HG02678 (cell line): ENCODE measurements around the gene VEGFA.

ENCODE experiments used
- ATAC-seq: cut with Tn5 transposase; IDR thresholded peaks from one replicate; pipeline ENCODE4 v1.9.1; 2021; ENCODE audit warnings: mild to moderate bottlenecking, moderate library complexity; ENCODE audit not compliant: unreplicated experiment

VEGFA gene

DNA sequence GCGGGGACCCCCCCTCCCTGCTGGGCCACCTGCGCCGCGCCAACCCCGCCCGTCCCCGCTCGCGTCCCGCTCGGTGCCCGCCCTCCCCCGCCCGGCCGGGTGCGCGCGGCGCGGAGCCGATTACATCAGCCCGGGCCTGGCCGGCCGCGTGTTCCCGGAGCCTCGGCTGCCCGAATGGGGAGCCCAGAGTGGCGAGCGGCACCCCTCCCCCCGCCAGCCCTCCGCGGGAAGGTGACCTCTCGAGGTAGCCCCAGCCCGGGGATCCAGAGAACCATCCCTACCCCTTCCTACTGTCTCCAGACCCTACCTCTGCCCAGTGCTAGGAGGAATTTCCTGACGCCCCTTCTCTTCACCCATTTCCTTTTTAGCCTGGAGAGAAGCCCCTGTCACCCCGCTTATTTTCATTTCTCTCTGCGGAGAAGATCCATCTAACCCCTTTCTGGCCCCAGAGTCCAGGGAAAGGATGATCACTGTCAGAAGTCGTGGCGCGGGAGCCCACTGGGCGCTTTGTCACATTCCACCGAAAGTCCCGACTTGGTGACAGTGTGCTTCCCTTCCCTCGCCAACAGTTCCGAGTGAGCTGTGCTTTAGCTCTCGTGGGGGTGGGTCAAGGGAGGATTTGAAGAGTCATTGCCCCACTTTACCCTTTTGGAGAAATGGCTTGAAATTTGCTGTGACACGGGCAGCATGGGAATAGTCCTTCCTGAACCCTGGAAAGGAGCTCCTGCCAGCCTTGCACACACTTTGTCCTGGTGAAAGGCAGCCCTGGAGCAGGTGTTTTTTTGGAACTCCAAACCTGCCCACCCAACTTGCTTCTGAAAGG, 2.1 kb downstream of the VEGFA start:
- peak; percentile 22 for ATAC-seq

DNA sequence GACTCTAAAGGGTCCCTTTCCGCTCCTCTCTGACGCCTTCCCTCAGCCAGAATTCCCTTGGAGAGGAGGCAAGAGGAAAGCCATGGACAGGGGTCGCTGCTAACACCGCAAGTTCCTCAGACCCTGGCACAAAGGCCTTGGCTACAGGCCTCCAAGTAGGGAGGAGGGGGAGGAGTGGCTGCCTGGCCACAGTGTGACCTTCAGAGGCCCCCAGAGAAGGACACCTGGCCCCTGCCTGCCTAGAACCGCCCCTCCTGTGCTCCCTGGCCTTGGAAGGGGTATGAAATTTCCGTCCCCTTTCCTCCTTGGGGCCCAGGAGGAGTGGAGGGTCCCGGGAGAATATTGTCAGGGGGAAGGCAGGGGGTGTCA, 2.7 kb downstream of the VEGFA start:
- ATAC-seq, result no peak

DNA sequence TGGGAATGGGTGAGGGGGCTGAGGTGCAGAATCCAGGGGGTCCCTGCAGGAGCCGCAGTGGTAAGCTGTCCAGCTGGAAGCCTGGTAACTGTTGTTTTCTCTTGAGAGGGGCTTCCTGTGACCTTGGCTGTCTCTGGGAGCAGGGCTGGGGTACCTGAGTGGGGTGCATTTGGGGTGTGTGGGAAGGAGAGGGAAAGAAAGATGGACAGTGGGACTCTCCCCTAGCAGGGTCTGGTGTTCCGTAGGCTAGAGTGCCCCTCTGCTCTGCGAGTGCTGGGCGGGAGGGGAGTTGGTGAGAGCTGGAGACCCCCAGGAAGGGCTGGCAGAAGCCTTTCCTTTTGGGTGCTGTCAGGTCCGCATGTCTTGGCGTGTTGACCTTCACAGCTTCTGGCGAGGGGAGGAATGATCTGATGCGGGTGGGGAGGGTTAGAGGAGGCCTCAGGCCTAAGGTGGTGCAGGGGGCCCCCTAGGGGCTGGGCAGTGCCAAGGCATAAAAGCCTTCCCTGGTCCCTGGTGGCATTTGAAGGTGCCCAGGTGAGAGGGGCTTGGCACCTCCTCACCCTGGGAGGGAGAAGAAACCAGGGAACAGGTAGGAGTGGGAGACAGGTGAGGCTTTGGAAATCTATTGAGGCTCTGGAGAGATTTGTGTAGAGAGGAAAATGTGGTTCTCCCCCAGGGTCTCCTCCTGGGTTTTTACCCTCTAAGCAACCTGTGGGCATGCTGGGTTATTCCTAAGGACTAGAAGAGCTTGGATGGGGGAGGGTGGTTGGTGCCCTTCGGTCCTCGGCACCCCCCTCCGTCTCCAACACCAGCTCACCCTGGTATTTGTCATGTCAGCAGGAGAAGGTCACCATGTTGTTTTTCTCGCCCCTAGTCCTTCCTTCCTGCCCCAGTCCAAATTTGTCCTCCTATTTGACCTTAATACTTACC, 3.3 kb downstream of the VEGFA start:
- ATAC-seq, result no peak

DNA sequence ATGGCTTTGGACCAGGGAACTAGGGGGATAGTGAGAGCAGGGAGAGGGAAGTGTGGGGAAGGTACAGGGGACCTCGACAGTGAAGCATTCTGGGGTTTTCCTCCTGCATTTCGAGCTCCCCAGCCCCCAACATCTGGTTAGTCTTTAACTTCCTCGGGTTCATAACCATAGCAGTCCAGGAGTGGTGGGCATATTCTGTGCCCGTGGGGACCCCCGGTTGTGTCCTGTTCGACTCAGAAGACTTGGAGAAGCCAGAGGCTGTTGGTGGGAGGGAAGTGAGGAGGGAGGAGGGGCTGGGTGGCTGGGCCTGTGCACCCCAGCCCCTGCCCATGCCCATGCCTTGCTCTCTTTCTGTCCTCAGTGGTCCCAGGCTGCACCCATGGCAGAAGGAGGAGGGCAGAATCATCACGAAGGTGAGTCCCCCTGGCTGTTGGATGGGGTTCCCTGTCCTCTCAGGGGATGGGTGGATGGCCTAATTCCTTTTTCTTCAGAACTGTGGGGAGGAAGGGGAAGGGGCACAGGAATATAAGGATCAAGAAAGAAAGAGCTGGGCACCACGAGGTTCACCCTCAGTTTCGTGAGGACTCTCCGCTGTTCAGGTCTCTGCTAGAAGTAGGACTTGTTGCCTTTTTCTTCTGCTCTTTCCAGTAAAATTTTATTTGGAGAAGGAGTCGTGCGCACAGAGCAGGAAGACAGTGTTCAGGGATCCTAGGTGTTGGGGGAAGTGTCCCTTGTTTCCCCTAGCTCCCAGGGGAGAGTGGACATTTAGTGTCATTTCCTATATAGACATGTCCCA, 4.2 kb downstream of the VEGFA start:
- ATAC-seq, result no peak

DNA sequence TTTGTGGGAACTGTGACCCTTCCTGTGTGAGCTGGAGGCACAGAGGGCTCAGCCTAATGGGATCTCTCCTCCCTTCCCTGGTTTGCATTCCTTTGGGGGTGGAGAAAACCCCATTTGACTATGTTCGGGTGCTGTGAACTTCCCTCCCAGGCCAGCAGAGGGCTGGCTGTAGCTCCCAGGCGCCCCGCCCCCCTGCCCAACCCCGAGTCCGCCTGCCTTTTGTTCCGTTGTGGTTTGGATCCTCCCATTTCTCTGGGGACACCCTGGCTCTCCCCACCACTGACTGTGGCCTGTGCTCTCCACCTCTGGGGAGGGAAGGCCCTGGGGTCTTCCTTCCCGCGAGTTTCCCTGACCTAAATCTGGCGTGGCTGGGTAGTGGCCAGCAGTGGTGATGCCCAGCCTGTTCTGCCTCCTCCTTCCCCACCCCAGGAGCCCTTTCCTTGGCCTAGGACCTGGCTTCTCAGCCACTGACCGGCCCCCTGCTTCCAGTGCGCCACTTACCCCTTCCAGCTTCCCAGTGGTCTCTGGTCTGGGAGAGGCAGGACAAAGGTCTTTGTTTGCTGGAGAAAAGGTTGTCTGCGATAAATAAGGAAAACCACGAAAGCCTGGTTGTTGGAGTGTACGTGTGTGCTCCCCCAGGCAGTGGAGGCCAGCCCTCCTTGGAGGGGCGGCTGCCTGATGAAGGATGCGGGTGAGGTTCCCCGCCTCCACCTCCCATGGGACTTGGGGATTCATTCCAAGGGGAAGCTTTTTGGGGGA, 4.9 kb downstream of the VEGFA start:
- no peak for ATAC-seq

DNA sequence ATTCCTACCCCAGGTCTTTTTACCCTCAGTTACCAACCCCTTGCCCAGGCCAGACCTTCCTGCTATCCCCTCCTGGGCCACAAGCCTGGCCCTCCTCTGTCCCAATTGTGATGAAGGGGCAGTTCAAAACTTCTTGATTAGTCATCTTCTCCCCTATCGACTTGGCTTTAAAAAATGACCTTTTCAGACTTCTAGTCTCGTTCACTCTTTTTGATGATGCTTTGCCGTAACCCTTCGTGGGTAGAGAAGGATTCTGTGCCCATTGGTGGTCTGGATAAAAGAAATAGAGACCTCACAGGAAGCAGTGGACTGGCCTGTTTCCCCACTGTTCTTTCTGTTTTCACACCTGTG, 5.5 kb downstream of the VEGFA start:
- ATAC-seq, result no peak

DNA sequence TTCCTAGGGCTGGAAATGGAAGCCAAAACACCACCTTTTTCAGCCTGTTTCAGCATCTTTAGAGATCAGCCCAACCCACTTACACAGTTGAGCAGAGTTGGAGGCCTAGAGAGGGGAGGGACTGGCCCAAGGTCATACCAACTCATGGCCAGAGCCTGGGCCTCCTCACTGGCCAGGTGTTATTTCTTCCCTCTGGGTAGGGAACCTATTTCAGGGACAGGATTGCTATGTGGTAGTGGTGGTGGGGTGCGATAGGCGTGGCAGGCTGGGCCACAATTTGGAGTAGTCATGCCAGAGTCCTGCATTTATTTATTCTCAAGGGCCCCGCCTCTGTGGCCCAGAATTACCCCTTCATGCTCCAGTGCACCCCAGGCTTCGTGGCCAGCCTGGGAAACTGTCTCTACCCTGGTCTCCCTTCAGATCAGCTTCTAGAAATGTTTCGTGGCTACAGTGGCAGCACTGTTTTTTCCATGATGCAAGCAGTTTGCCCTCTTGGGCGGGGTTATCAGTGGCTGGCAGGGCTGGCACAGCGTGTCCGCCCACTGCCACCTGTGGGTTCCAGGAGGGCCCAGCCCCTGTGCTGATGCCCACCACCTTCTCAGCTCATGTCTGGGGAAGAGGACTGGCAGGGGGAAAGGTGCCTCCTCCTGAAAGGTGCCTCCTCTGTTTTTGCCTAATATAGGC, 6.2 kb downstream of the VEGFA start:
- ATAC-seq, result no peak

DNA sequence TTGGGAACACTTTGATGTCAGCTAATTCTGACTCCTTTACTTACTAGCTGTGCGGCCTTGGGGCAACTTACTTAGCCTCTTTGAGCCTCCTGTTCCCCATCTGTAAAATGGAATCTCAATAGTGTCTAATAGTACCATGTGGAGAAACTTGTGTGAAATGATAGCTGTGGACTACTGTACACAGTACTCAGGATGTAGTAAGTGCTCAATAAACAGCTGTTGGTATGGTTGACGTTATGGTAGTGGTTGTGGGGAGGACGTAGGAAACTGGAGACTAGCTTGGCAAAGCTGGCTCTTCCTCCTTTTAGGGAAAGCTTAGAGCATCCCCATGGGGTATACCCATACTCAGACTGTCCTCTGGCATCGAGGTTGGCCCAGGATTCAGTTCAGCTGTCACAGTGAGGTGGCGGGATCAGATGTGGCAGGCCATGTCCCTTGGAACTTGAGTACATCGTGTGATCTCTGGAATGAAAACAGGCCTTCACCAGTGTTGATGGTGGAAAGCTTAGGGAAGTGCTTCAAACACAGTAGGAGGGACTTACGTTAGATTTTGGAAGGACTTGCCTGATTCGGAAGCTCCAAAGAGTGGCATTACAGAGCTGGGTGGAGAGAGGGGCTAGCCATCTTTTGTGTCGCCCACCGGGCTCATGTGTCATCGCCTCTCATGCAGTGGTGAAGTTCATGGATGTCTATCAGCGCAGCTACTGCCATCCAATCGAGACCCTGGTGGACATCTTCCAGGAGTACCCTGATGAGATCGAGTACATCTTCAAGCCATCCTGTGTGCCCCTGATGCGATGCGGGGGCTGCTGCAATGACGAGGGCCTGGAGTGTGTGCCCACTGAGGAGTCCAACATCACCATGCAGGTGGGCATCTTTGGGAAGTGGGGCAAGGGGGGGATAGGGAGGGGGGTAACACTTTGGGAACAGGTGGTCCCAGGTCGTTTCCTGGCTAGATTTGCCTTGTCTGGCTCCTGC, 7.1 kb downstream of the VEGFA start:
- ATAC-seq, result no peak

DNA sequence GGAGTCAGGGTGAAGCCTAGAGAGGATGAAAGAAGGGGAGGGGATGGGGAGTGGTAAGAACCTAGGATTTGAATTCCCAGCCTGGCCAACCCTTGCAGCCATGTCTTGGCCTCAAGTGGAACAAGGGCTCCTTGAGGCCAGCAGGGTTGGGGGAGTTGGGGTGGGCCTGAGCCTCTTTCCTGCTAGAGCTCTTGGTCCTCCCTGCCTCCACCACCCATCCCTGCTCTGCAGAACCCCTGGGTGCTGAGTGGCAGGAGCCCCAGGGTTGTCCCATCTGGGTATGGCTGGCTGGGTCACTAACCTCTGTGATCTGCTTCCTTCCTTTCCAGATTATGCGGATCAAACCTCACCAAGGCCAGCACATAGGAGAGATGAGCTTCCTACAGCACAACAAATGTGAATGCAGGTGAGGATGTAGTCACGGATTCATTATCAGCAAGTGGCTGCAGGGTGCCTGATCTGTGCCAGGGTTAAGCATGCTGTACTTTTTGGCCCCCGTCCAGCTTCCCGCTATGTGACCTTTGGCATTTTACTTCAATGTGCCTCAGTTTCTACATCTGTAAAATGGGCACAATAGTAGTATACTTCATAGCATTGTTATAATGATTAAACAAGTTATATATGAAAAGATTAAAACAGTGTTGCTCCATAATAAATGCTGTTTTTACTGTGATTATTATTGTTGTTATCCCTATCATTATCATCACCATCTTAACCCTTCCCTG, 8.3 kb downstream of the VEGFA start:
- ATAC-seq, result no peak

DNA sequence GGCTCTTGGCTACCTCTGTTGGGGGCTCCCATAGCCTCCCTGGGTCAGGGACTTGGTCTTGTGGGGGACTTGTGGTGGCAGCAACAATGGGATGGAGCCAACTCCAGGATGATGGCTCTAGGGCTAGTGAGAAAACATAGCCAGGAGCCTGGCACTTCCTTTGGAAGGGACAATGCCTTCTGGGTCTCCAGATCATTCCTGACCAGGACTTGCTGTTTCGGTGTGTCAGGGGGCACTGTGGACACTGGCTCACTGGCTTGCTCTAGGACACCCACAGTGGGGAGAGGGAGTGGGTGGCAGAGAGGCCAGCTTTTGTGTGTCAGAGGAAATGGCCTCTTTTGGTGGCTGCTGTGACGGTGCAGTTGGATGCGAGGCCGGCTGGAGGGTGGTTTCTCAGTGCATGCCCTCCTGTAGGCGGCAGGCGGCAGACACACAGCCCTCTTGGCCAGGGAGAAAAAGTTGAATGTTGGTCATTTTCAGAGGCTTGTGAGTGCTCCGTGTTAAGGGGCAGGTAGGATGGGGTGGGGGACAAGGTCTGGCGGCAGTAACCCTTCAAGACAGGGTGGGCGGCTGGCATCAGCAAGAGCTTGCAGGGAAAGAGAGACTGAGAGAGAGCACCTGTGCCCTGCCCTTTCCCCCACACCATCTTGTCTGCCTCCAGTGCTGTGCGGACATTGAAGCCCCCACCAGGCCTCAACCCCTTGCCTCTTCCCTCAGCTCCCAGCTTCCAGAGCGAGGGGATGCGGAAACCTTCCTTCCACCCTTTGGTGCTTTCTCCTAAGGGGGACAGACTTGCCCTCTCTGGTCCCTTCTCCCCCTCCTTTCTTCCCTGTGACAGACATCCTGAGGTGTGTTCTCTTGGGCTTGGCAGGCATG, 9.2 kb downstream of the VEGFA start:
- ATAC-seq, result no peak

DNA sequence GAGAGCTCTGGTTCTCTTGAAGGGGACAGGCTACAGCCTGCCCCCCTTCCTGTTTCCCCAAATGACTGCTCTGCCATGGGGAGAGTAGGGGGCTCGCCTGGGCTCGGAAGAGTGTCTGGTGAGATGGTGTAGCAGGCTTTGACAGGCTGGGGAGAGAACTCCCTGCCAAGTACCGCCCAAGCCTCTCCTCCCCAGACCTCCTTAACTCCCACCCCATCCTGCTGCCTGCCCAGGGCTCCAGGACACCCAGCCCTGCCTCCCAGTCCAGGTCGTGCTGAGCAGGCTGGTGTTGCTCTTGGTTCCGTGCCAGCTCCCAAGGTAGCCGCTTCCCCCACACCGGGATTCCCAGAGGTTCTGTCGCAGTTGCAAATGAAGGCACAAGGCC, 9.8 kb downstream of the VEGFA start:
- ATAC-seq, result no peak

DNA sequence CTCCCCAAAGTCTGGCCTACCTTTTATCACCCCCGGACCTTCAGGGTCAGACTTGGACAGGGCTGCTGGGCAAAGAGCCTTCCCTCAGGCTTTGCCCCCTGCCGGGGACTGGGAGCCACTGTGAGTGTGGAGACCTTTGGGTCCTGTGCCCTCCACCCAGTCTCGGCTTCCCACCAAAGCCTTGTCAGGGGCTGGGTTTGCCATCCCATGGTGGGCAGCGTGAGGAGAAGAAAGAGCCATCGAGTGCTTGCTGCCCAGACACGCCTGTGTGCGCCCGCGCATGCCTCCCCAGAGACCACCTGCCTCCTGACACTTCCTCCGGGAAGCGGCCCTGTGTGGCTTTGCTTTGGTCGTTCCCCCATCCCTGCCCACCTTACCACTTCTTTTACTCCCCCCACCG, 10.3 kb downstream of the VEGFA start:
- ATAC-seq, result no peak

DNA sequence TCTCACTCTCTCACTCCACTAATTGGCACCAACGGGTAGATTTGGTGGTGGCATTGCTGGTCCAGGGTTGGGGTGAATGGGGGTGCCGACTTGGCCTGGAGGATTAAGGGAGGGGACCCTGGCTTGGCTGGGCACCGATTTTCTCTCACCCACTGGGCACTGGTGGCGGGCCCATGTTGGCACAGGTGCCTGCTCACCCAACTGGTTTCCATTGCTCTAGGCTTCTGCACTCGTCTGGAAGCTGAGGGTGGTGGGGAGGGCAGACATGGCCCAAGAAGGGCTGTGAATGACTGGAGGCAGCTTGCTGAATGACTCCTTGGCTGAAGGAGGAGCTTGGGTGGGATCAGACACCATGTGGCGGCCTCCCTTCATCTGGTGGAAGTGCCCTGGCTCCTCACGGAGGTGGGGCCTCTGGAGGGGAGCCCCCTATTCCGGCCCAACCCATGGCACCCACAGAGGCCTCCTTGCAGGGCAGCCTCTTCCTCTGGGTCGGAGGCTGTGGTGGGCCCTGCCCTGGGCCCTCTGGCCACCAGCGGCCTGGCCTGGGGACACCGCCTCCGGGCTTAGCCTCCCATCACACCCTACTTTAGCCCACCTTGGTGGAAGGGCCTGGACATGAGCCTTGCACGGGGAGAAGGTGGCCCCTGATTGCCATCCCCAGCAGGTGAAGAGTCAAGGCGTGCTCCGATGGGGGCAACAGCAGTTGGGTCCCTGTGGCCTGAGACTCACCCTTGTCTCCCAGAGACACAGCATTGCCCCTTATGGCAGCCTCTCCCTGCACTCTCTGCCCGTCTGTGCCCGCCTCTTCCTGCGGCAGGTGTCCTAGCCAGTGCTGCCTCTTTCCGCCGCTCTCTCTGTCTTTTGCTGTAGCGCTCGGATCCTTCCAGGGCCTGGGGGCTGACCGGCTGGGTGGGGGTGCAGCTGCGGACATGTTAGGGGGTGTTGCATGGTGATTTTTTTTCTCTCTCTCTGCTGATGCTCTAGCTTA, 11.2 kb downstream of the VEGFA start:
- no peak for ATAC-seq

DNA sequence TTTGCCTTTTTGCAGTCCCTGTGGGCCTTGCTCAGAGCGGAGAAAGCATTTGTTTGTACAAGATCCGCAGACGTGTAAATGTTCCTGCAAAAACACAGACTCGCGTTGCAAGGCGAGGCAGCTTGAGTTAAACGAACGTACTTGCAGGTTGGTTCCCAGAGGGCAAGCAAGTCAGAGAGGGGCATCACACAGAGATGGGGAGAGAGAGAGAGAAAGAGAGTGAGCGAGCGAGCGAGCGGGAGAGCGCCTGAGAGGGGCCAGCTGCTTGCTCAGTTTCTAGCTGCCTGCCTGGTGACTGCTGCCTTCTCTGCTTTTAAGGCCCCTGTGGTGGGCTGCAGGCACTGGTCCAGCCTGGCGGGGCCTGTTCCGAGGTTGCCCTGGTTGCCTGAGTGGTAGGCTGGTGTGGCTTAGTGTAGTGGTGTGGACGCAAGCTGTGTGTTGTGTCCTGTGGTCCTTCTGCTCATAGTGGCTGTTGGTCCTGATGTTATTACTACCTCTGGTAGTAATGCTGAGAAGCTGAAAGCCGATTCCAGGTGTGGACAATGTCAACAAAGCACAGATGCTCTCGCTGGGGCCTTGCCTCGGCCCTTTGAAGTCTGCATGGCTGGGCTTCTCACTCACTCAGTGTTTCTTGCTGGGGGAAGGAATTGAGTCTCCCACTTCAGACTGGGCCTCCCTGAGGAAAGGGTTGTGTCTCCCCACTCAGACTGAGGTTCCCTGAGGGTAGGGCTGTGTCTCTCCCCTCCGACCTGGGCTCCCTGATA, 12.1 kb downstream of the VEGFA start:
- no peak for ATAC-seq

DNA sequence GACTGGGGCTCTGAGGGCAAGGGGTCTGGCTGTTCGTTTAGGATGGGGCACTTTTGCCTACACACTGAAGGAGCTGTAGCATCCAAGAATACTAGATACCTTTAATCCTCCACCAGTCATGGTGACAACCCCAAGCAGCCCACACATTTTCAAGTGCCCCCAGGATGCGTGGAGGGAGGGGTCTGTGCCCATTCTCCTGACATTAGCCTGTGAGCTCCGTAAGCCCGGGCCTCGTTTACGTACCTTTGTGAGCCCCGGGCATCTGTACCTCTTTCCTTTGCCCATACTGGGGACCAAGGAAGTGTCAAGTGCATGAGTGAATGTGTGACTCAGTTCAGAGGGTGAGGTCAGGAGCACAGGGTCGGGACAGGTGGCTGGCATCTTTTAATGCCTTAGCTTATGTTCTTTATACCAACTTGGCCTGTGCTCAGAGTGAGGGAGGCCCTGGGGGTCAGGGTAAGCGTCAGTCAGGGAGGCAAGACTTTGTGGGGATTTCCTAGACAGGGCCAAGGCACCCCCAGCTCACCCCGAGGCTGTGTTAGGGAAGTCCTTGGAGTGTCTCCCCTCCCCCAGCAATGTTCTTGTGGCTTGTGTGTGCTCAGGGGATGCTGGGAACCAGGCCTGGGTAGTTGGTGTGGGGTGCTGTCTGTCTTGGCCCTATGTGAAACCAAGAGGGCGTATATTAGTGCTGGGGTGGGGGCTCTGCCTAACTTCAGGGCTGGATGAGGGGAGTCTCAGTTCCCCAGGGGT, 12.9 kb downstream of the VEGFA start:
- no peak for ATAC-seq
